DMS114 treated with DMSO at 0.1 percent for 48 hours (cell line): ENCODE measurements around the gene CDCA4.
"Not testable (repeated sequence)": the region's sequence is repeated elsewhere in the genome, so short reads cannot be mapped to it uniquely, and the experiment has no call there.

Source experiments
- DNase-seq: peaks from one replicate; lab custom pipeline; 2025; ENCODE audit not compliant: unreplicated experiment; lab: John Stamatoyannopoulos, UW

CDCA4 gene

DNA sequence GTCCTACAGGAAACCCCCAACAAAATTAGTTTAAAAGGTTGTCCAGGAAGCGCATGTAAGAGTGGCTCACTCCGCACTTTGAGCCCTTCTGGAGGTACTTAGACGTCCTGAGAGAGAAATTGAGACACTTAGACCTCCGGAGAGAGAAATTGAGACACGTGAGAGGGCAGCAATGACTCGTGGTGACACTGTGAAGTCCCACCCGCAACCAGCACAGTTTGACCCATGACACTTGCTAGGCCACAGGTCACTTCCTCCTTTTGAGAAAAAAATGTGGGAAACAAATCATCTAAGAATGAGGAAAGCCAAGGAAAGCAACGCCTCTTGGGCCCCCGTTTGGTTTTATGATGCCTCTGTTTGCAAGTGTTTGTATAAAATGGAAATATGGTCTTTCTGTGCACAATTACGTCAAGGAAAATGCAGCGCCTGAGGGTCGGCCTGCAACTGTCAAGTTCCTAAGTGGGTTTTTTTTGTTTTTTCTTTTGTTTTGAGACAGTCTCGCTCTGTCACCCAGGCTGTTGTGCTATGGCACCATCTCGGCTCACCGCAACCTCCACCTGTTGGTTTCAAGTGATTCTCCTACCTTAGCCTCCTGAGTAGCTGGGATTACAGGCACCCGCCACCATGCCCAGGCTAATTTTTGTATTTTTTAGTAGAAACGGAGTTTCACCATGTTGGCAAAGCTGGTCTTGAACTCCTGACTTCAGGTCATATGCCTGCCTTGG, 13.6 kb upstream of the CDCA4 start:
- DNase-seq, result no peak

DNA sequence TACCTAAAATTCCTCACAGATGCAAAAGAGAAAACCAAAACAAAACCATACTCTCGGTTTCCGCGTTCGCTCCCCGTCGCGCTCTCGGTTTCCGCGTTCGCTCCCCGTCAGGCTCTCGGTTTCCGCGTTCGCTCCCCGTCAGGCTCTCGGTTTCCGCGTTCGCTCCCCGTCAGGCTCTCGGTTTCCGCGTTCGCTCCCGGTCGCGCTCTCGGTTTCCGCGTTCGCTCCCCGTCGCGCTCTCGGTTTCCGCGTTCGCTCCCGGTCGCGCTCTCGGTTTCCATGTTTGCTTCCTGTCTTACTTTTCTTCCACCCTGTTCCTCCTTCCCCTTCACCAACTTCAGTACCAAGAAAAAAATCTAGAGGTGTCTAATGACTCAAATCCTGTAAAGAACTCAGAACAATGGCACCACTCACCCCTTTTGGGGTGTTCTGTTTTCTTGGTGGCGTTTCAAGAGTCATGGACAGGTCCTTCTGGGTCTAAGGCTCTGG, 12.6 kb upstream of the CDCA4 start:
- DNase-seq, result not testable (repeated sequence)

DNA sequence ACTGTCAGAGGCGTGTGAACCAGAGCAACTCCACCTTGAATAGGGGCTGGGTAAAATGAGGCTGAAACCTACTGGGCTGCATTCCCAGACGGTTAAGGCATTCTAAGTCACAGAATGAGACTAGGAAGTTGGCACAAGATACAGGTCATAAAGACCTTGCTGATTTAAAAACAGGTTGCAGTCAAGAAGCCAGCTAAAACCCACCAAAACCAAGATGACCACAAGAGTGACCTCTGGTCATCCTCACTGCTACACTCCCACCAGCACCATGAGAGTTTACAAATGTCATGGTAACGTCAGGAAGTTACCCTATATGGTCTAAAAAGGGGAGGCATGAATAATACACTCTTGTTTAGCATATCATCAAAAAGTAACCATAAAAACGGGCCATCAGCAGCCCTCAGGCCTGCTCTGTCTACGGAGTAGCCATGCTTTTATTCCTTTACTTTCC, 11.6 kb upstream of the CDCA4 start:
- DNase-seq, result not testable (repeated sequence)

DNA sequence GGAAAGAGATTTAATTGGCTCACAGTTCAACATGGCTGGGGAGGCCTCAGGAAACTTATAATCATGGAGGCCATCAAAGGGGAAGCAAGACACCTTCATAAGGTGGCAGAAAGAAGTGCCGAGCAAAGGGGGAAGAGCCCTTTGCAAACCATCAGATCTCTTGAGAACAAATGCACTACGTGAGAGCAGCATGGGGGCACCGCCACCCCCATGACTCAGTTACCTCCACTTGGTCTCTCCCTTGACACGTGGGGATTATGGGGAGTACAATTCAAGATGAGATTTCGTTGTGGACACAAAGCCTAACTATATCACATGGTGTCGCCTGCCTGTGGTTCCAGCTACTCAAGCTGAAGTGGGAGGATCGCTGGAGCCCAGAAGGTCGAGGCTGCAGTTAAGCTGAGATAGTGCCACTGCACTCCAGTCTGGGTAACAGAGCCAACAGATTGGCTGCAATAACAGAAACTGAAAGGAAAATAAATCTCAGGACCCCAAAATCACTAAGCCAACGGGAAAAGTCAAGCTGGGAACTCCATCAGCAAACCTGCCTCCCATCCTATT, 10.0 kb upstream of the CDCA4 start:
- DNase-seq, result no peak

DNA sequence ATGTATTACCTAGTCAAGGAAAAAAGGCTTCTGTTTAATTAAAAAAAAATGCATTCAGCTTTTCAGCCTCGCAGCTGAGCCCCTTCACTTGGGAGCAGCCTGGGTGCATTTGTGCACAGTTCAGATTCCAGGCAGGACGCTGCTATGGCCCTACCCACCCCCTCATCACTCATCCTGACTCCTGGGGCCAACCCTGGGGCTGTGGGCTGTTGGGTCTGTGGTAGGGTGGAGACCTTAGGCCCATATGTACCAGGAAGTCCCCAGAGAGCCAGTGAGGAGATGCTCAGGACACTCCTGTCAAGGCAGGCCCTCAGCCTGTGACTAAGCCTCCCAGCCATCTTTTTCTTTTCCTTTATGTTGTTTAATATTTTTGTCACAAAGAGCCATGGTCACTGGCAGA, 9.3 kb upstream of the CDCA4 start:
- DNase-seq, result no peak

DNA sequence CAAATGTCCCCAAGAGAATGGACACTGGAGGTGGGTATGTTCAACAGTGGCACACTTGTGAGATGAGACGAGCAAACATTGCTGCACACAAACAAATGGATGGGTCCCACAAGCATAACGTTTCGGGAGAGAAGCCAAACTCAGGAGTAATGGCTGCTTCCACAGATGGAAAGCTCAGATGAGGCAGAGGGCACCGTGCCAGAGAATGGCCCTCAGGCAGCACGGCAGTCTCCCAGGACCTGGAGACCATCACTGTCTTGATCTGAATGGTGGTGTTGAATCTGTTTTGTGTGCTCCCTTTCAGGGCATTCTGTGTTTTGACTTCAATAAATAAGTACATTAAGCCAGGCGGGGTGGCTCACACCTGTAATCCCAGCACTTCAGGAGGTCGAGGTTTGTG, 8.5 kb upstream of the CDCA4 start:
- DNase-seq, result no peak

DNA sequence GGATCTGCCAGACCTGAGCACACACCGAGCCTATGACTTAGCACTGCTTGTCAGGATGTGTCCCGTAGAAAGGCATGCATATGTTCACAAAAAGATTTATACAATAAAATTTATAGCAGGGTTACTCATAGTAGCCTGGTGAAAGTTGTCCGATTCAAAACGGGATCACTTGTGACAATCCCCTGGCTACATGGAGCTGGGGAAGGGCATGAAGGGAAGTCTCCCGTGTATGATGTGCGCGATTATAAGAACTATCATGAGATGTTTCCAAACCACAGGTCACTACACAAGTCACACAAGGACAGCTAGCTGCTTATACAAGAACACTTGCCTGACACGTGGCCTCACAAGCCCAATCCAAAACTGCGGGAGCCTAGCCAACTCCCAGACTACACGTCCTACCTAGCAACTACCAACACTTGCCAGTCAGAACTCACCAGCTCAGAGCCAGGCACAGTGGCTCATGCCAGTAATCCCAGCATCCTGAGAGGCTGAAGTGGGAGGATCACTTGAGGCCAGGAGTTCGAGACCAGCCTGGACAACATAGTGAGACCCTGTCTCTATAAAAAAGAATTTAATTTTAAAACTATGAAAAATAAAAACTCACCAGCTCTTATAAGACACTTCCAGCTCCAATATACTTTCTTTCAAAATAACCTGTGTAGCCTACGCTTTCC, 7.5 kb upstream of the CDCA4 start:
- DNase-seq, result no peak

DNA sequence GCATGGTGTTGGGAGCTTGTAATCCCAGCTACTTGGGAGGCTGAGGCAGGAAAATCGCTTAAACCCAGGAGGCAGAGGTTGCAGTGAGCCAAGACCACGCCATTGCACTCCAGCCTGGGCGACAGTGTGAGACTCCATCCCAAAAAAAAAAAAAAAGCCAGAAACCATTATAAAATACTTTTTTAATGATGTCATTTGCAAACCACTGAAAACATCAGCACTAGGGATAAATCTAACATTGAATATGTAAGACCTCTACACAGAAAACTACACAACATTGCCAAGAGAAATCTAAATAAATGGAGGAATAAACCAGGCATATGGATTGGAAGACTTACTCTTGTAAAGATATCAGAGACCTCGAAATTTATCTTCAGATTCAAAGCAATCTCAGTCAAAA, 6.8 kb upstream of the CDCA4 start:
- not testable (repeated sequence) for DNase-seq

DNA sequence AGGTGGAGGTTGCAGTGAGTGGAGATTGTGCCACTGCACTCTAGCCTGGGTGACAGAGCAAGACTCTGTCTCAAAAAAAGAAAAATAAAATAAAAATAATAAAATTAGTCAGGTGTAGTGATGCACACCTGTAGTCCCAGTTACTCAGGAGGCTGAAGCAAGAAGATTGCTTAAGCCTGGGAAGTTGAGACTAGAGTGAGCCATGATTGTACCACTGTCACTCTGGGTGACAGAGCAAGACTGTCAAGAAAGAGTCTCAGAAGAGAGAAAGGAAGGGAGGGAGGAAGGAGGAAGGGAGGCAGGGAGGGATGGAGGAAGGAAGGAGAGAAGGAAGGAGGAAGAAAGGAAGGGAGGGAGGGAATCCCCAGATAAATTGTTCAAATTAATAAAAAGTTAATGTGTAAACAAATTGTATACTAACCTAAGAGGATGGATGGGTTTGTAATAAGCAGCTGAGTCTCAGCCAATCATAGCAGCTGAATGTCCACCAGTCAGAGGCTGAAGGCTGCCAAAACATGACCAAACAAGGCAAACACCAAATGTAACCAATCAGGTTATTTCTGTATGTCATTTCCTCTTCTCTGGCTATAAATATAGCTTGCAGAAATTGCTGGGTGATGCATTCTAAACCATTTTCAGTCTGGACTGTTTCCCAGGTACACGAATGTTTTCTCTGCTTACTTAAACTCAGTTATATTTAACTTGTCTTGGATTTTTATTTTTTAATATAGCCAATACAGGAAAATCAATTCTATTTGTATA, 6.1 kb upstream of the CDCA4 start:
- DNase-seq, result no peak

DNA sequence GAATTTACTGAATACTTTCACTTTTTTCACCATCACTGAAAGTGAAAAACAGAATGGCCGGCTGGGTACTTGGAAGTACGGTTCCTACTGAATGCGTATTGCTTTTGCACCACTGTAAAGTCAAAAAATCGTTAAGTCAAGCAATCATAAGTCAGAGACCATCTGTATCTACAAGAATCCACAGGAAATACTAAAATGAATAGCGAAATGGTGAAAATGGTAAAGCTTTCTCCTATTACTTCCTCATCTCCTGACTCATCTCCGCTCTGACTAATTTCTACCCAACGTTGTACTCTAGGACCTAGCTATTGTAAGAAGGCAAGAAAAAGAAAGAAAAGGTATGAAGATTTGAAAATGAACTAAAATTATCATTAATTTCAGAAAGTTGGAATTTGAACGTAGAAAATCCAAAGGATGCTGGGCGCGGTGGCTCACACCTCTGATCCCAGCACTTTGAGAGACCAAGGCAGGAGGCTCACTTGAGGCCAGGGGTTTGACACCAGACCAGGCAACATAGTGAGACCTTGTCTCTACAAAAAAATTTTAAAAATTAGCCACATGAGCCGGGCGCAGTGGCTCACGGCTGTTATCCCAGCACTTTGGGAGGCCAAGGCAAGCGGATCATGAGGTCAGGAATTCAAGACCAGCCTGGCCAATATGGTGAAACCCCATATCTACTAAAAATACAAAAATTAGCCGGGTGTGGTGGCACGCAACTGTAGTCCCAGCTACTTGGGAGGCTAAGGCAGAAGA, 5.3 kb upstream of the CDCA4 start:
- DNase-seq, result no peak

DNA sequence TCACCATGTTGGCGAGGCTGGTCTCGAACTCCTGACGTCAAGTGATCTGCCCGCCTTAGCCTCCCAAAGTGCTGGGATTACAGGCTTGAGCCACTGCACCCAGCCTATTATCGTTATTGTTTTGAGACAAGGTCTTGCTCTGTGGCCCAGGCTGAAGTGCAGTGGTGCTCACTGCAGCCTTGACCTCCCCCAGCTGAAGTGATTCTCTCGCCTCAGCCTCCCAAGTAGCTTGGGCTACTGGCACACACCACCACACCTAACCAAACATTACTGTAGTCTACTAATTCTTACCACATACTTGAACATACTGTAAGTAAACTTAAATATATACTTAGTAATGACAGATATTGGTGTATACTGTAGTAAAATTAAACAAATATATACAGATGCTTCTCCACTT, 4.5 kb upstream of the CDCA4 start:
- DNase-seq, result no peak

DNA sequence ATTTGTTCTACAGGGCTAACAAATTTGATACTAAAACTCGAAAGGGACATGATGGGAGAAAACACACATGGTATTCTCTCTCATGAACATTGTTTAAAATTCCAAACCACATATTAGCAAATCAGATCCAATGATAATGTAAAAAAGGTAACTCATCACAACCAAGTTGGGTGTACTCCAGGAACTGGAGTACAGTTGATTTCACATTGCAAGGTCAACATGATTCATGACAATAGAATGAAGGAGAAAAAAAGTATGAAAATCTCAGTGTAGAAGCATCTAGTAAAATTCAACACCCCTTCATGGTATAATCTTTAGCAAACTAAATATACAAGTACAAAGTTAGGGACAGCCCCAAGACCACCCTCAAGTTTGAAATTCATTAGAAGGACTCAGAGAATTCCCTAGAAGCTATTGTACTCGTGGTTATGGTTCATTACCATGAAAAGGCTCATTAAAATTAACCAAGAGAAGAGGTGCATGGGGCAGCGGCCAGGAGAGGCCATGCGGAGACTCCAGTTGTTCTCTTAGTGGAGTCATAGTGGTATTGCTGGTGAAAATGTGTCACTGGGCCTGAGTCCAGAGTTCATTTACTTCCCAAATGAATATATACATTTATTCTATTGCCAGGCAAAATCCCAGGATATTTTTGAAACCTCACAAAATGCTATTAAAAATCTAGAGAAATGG, 3.1 kb upstream of the CDCA4 start:
- no peak for DNase-seq

DNA sequence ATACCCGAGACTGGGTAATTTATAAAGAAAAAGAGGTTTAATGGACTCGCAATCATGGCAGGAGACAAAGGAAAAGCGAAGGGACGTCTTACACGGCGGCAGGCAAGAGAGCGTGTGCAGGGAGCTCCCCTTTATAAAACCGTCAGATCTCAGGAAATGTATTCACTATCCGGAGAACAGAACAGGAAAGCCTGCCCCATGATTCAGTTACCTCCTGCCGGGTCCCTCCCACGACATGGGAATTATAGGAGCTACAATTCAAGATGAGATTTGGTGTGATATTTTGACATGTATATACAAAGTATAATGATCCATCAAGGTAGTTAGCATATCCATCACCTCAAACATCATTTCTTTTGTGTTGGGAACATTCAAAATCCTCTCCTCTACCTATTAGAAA, 2.3 kb upstream of the CDCA4 start:
- no peak for DNase-seq

DNA sequence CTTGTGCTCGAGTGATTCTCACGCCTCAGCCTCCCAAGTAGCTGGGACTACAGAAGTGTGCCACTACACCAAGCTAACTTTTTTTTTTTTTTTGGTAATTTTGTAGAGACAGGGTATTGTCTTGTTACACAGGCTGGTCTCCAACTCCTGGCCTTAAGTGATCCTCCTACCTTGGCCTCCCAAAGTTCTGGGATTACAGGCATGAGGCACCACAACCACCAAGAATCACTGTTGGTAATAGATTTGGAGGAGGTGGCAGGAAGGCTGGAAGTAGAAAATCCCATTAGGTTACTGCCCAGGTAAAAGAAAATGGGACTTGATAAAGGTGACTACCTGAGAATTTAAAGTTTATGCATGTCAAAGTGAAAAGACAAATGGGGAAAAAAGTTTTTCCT, 1.4 kb upstream of the CDCA4 start:
- no peak for DNase-seq

DNA sequence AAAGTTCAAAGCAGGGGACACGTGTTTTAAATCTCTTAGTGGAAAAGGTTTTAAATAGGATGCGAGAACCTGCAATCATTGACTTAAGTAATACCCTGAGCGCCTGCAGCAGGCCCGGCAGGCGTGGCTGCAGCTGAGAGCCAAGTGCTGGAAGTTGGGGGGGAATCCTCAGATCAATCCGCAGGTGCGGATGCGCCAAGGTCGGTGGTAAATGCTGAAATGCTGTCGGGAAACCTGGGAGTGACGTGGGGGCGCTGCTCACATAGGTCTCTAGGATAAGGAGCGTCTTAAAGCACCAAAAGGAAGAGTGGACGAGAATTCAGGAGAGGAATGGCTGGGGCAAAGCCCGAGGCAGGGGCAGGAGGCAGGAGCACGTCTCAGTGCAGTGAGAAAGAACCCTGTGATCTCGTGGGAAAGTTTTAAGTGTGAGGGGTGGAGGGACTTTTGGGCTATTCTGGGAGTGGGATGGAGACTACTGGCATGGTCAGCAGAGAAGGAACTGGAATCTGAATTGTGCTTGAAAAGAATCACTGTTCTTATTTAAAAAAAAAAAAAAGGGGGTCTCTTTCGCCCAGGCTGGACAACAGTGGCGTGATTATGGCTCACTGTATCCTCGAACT, 883 bp upstream of the CDCA4 start:
- DNase-seq, result no peak

DNA sequence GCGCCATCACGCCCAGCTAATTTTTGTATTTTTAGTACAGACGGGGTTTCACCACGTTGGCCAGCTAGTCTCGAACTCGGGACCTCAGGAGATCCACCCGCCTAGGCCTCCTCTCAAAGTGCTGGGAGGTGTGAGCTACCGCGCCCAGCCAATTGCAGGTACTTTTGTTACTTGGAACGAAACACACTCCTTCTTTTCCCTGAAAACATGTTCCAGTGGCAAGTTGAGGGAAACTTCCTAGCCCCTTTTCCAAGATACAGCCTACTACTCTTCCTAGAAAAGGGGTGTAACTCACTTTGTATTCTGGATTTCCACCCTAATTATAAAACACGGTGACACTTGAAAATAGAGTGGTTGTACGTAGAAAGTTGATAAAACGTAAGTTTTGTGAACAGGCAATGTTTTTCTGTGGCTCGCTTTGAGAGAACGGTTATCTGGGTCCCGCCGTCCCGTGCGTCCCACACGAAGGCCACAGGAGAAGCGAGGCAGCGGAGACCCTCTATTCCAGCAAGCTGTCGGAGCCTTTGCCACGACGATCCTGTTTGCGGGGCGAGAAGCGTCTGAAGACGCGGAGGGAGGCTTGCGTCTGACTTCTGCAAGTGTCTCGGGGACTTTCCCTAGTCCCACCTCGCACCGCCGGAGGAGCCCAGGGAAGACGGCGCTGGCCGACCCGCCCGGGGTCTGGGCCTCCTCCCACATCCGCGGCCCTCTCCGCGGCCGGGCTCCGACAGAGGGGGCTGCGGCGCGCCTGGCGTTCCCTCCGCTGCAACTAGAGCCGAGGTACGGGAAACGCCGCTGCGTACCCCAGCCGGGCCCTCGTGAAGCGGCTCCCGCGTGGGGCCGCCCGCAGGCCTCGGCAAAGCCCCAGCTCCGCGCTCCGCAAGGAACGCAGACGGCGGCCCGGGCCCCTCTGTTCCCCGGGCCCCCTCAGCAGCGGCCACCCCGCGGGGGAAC, 745 bp downstream of the CDCA4 start:
- DNase-seq, result no peak

DNA sequence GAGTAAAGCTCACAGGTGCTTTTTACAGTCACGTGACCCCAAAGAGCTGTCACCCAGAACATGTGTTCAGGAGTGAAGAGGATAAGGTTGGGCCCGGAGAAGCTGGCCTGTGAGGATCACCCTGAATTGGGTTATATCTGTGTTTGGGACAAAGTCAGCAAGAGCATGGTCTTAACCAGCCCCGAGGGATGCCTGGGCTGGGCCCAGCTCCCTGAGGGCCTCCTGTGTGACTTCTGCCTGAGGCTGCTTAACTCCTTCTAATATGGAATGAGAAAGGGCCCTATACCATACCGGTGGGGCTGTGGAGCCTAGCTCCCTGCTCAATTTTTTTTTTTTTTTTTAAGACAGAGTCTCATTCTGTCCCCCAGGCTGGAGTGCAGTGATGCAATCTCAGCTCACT, 2.5 kb downstream of the CDCA4 start:
- DNase-seq, result no peak

DNA sequence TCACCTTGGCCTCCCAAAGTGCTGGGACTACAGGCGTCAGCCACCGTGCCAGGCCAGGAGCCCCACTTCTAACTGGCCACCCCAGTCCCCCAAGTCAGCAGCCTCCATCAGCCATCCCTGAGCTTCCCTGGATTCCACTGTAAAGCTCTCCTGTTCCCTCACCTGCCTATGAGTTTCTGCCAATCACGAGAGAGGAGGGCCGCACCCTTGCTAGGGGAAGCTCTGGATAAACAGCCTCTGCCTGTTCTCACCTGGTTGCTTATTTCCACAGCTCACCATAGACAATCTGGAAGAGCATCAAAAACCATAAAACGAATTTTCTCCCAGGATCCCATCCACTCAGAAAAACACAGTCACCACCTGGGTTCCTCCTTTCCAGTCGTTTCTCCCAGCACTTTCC, 5.0 kb downstream of the CDCA4 start:
- DNase-seq, result no peak

DNA sequence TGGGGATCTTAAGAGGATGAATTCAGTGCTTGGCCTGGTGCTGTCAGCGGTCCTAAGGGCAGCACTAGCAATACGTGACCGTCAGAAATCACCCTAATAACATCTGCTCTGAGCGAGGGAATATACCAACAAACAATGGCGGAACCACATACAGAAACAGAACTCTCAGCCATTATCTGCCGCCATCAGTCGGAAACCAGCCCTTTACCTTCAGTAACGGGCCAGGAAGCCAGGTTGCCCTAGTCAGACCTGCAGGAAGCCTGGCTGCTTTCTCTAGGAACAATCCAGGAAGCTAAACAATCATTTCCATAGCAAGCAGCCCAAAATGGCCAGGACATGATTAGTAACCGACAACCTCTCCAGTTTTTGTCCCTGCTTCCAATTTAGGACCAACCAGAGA, 5.6 kb downstream of the CDCA4 start:
- no peak for DNase-seq
